IMR-90 (cell line): ENCODE data around the gene FLII. TPM values are rescaled to one million over a fixed set of nuclear protein-coding genes. Genes with fewer than 3 reads are reported as not detected.

ENCODE experiments used
- ATAC-seq: fragments of 200-7000 bp; cut with Tn5 transposase; 2 replicates; pipeline ENCODE4 v1.9.1; 2020; ENCODE audit warnings: low read depth, mild to moderate bottlenecking, moderate library complexity
- BruUV-seq: library from RNA; stranded (reverse); fragments of 400-500 nt; replicated peaks from 2 replicates; lab custom pipeline; 2021; lab: Mats Ljungman, UMichigan
- CTCF ChIA-PET: fragments of 300-600 bp; formaldehyde crosslinking; extraction: SDS; loops from one replicate; lab custom pipeline; 2021; ENCODE audit warnings: antibody characterized with exemption; lab: Yijun Ruan, JAX
- POLR2A ChIA-PET: fragments of 300-600 bp; sonication (Branson Sonifier 250); formaldehyde crosslinking; loops from one replicate; lab custom pipeline; 2022; ENCODE audit warnings: antibody characterized with exemption; ENCODE audit not compliant: unreplicated experiment; lab: Charles Lee
- DNase-seq: peaks from one replicate; pipeline ENCODE4 v3.0.0; 2013
- H2AFZ ChIP-seq: replicated peaks from 2 replicates; pipeline ENCODE3; 2013; ENCODE audit warnings: low read length, mild to moderate bottlenecking; ENCODE audit not compliant: poor library complexity
- H2AK5ac ChIP-seq: 2 replicates; pipeline ENCODE4 v1.6.1; 2013; ENCODE audit warnings: low read depth, low read length, inconsistent platforms
- H2AK9ac ChIP-seq: replicated peaks from 2 replicates; pipeline ENCODE3; 2013; ENCODE audit warnings: mild to moderate bottlenecking, low read depth, low read length, moderate library complexity; ENCODE audit not compliant: poor library complexity
- H2BK120ac ChIP-seq: 2 replicates; pipeline ENCODE4 v1.6.1; 2013; ENCODE audit warnings: low read depth, low read length, inconsistent platforms
- H2BK15ac ChIP-seq: 3 replicates; pipeline ENCODE4 v1.6.1; 2013; ENCODE audit warnings: low read depth, low read length, inconsistent platforms
- H2BK20ac ChIP-seq: 2 replicates; pipeline ENCODE4 v1.6.1; 2013; ENCODE audit warnings: low read depth, mild to moderate bottlenecking, inconsistent platforms, low read length, moderate library complexity
- H2BK5ac ChIP-seq: 2 replicates; pipeline ENCODE4 v1.6.1; 2013; ENCODE audit warnings: mild to moderate bottlenecking, low read depth, low read length, inconsistent platforms; ENCODE audit not compliant: poor library complexity, severe bottlenecking
- H3K14ac ChIP-seq: replicated peaks from 2 replicates; pipeline ENCODE4 v1.6.1; 2013; ENCODE audit warnings: low read depth, low read length, inconsistent platforms
- H3K18ac ChIP-seq: 2 replicates; pipeline ENCODE4 v1.6.1; 2013; ENCODE audit warnings: low read depth, low read length, control low read depth
- H3K23ac ChIP-seq: 2 replicates; pipeline ENCODE4 v1.6.1; 2013; ENCODE audit warnings: low read depth, low read length, inconsistent platforms
- H3K27ac ChIP-seq: 2 replicates; pipeline ENCODE4 v1.5.1; 2013; ENCODE audit warnings: mild to moderate bottlenecking, control low read depth, low read length; ENCODE audit not compliant: insufficient read depth
- H3K27me3 ChIP-seq: 2 replicates; pipeline ENCODE4 v1.6.1; 2013; ENCODE audit warnings: low read length; ENCODE audit not compliant: control insufficient read depth, insufficient read depth
- H3K36me3 ChIP-seq: 2 replicates; pipeline ENCODE4 v1.6.1; 2013; ENCODE audit warnings: low read length, mixed read lengths; ENCODE audit not compliant: control insufficient read depth, insufficient read depth
- H3K4ac ChIP-seq: 2 replicates; pipeline ENCODE4 v1.6.1; 2013; ENCODE audit warnings: low read depth, low read length, inconsistent platforms
- H3K4me1 ChIP-seq: 2 replicates; pipeline ENCODE4 v1.6.1; 2013; ENCODE audit warnings: low read length, mixed read lengths; ENCODE audit not compliant: control insufficient read depth, insufficient read depth
- H3K4me2 ChIP-seq: 2 replicates; pipeline ENCODE4 v1.6.1; 2013; ENCODE audit warnings: low read depth, mild to moderate bottlenecking, control low read depth, low read length, moderate library complexity
- H3K4me3 ChIP-seq: 2 replicates; pipeline ENCODE4 v1.5.1; 2013; ENCODE audit warnings: low read depth, mild to moderate bottlenecking, control low read depth, low read length, moderate library complexity; ENCODE audit not compliant: insufficient read depth
- H3K56ac ChIP-seq: 2 replicates; pipeline ENCODE4 v1.6.1; 2013; ENCODE audit warnings: low read length, inconsistent platforms; ENCODE audit not compliant: insufficient read depth; ENCODE audit errors: extremely low read depth
- H3K79me1 ChIP-seq, 2 experiments: 2 replicates each; pipeline ENCODE4 v1.6.1; 2013; ENCODE audit warnings: low read length in 2 of 2, inconsistent platforms in 1 of 2, low read depth in 1 of 2
- H3K9ac ChIP-seq: 2 replicates; pipeline ENCODE4 v1.6.1; 2013; ENCODE audit warnings: low read depth, low read length, control low read depth
- H3K9me1 ChIP-seq: 2 replicates; pipeline ENCODE4 v1.6.1; 2013; ENCODE audit warnings: low read length, inconsistent platforms; ENCODE audit not compliant: insufficient read depth
- H3K9me3 ChIP-seq: 2 replicates; pipeline ENCODE4 v1.6.1; 2013; ENCODE audit warnings: low read length; ENCODE audit not compliant: control insufficient read depth, insufficient read depth
- H4K20me1 ChIP-seq: 2 replicates; pipeline ENCODE4 v1.6.1; 2013; ENCODE audit warnings: low read length, inconsistent platforms; ENCODE audit not compliant: insufficient read depth
- H4K5ac ChIP-seq: 2 replicates; pipeline ENCODE4 v1.6.1; 2013; ENCODE audit warnings: mild to moderate bottlenecking, low read depth, low read length, control low read depth
- H4K8ac ChIP-seq, 2 experiments: 2 replicates each; pipeline ENCODE4 v1.6.1; 2013; ENCODE audit warnings: low read depth in 2 of 2, low read length in 2 of 2, control low read depth in 1 of 2, inconsistent platforms in 1 of 2
- H4K91ac ChIP-seq: 2 replicates; pipeline ENCODE4 v1.6.1; 2013; ENCODE audit warnings: low read depth, low read length, inconsistent platforms; ENCODE audit not compliant: insufficient read depth
- BHLHE40 ChIP-seq: fragments of 150-350 bp; IDR thresholded peaks from 2 replicates; pipeline ENCODE4 v1.6.1; 2016; ENCODE audit warnings: mild to moderate bottlenecking, low read depth, low read length
- CEBPB ChIP-seq: IDR thresholded peaks from 2 replicates; pipeline ENCODE4 v1.6.1; 2012; ENCODE audit warnings: low read depth, low read length, improper control_type of control experiment
- CHD1 ChIP-seq: IDR thresholded peaks from 2 replicates; pipeline ENCODE4 v1.6.1; 2012; ENCODE audit warnings: low read depth, low read length, improper control_type of control experiment
- FOS ChIP-seq: fragments of 150-350 bp; IDR thresholded peaks from 2 replicates; pipeline ENCODE4 v1.6.1; 2016; ENCODE audit warnings: low read depth, low read length
- MAFK ChIP-seq: IDR thresholded peaks from 2 replicates; pipeline ENCODE4 v1.6.1; 2012; ENCODE audit warnings: low read depth, low read length, improper control_type of control experiment
- MAZ ChIP-seq: IDR thresholded peaks from 2 replicates; pipeline ENCODE4 v1.6.1; 2012; ENCODE audit warnings: low read depth, mild to moderate bottlenecking, low read length, improper control_type of control experiment, moderate library complexity, borderline replicate concordance
- MXI1 ChIP-seq: IDR thresholded peaks from 2 replicates; pipeline ENCODE4 v1.6.1; 2012; ENCODE audit warnings: low read depth, mild to moderate bottlenecking, low read length, moderate library complexity, borderline replicate concordance
- NFE2L2 ChIP-seq: fragments of 150-350 bp; IDR thresholded peaks from 2 replicates; pipeline ENCODE4 v1.6.1; 2016; ENCODE audit warnings: low read depth, mild to moderate bottlenecking, low read length
- POLR2A ChIP-seq: IDR thresholded peaks from 2 replicates; pipeline ENCODE4 v1.6.1; 2012; ENCODE audit warnings: mild to moderate bottlenecking, low read depth, low read length
- RCOR1 ChIP-seq: IDR thresholded peaks from 2 replicates; pipeline ENCODE4 v1.6.1; 2012; ENCODE audit warnings: mild to moderate bottlenecking, low read length, improper control_type of control experiment; ENCODE audit not compliant: insufficient replicate concordance
- RFX5 ChIP-seq: IDR thresholded peaks from 2 replicates; pipeline ENCODE4 v1.8.0; 2012; ENCODE audit warnings: low read depth, mild to moderate bottlenecking, low read length, moderate library complexity
- SMC3 ChIP-seq: fragments of 150-350 bp; IDR thresholded peaks from 2 replicates; pipeline ENCODE4 v1.6.1; 2016; ENCODE audit warnings: low read depth, mild to moderate bottlenecking, antibody characterized with exemption, low read length, moderate library complexity
- WGBS, 2 experiments: methylation state at CpG; one replicate each; pipeline versions ENCODE4 v1.1.5 to v1.1.7; 2013; ENCODE audit warnings: missing lambda C conversion rate in 2 of 2; ENCODE audit not compliant: insufficient read length in 1 of 2; ENCODE audit errors: extremely low coverage in 2 of 2; 5-methylcytosine and 5-hydroxymethylcytosine counted together
- dilution Hi-C: fragments of 300-500 bp; cut with HindIII; formaldehyde crosslinking; loops from one replicate; pipeline ENCODE4 v1.14.3; 2018; ENCODE audit warnings: low sequenced_read_pairs; ENCODE audit not compliant: unreplicated experiment
- in situ Hi-C: fragments of 300-500 bp; cut with MboI; formaldehyde crosslinking; loops from 3 replicates; pipeline ENCODE4 v1.14.3; 2019; ENCODE audit warnings: low sequenced_read_pairs, inconsistent platforms, mixed read lengths
- intact Hi-C: fragments of 100-400 bp; cut with micrococcal nuclease; formaldehyde crosslinking; loops from 2 replicates; pipeline ENCODE4 v1.10.0; 2022
- polyA plus RNA-seq, 3 experiments: library from polyadenylated mRNA; depleted of rRNA; stranded (reverse); fragments of >200 nt; gene quantifications; 2 replicates each; pipeline ENCODE4 v1.2.3, GENCODE V29; 2012; ENCODE audit warnings: low replicate concordance in 1 of 3
- total RNA-seq: library from RNA; depleted of rRNA; stranded (reverse); fragments of >200 nt; gene quantifications from 2 replicates; pipeline ENCODE4 v1.2.3, GENCODE V29; 2012
- TF ChIP-seq, protein P1 (sequence below): fragments of 150-350 bp; IDR thresholded peaks from 2 replicates; pipeline ENCODE4 v1.6.1; 2016; ENCODE audit warnings: low read depth, mild to moderate bottlenecking, low read length, moderate library complexity, borderline replicate concordance
- TF ChIP-seq, protein P2 (sequence below): fragments of 150-350 bp; IDR thresholded peaks from 2 replicates; pipeline ENCODE4 v1.6.1; 2017; ENCODE audit warnings: mild to moderate bottlenecking, antibody characterized with exemption, low read length, low read depth
- TF ChIP-seq, protein P3 (sequence below): conservative IDR thresholded peaks from 2 replicates; pipeline ENCODE4 v1.5.1; 2012; ENCODE audit warnings: mild to moderate bottlenecking, low read depth, low read length, improper control_type of control experiment

Gene FLII
- total and polyA plus RNA-seq, 2 of the 4 experiments (the other 2 are of a cell fraction), result 263 to 290 TPM

DNA sequence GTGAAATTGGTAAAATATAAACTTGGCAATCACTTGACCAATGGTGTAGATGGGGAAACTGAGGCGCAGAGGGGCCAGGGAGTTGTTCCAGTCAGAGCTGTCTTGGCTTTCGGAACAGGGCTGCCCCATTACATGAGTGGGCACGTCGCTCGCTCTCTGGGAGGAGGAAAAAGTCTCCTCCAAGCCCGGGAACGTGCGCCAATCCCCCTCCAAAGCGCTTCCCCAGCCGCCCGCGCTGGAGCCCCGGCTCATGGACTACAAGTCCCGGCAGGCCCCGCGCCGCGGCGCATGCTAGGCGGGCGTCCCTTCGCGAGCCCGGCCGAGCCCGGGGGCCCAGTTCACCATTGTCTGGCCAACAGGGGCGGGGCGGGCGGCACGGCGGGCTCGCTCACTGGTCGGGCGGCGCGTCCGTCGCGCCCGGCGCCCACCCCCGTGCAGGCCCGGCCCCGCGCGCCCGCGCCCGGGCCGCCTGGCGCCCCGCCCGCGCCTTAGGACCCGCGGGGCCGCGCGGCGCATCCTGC, 33.4 kb downstream of the FLII start, which contains the start of gene LLGL1:
TSS of gene LLGL1 (plus strand) at position 515 of the 521 bp plus-strand sequence. CDS start 48 bp downstream, outside the sequence.
- peak within 1 kb of the TSS; percentile 63; the same call in 1 of the 3 replicates for H2BK15ac ChIP-seq
- CTCF ChIA-PET, result no interaction called here
- H3K18ac ChIP-seq, result peak within 1 kb of the TSS; percentile 66
- H2AFZ ChIP-seq, result peak within 1 kb of the TSS; percentile 96
- peak within 1 kb of the TSS; percentile 74 for H3K56ac ChIP-seq
- peaks cover 16 to 48% of the 10 kb centered on the region in 2 experiments for H3K79me1 ChIP-seq
- peak within 1 kb of the TSS; percentile 82; the same call in 1 of the 2 replicates for H2BK120ac ChIP-seq
- no peaks in the 10 kb centered on the region for H3K9me3 ChIP-seq
- H3K4ac ChIP-seq, result peak within 1 kb of the TSS; percentile 87
- dilution Hi-C loops (no loop called here), intact Hi-C loops (loop anchor here (2.0 kb wide), 1 partner anchor 34 kb away; the partner anchor contains the start of gene FLII), in situ Hi-C loops (no loop called here)
- H4K8ac ChIP-seq, result peak within 1 kb of the TSS; percentile 95 to 98
- peak within 1 kb of the TSS; percentile 52 for H2BK5ac ChIP-seq
- peak within 1 kb of the TSS; percentile 98 for H2AK9ac ChIP-seq
- H2BK20ac ChIP-seq, result peak within 1 kb of the TSS; percentile 46; the same call in 1 of the 2 replicates
- 0% methylated on average over 4 of the region's 60 CpGs; no CpG with 5 or more reads in 1 of the 2 experiments for WGBS, 2 experiments
- peaks cover 36% of the 10 kb centered on the region for H4K20me1 ChIP-seq
- peak within 1 kb of the TSS; percentile 77 for H4K91ac ChIP-seq
- peak within 1 kb of the TSS; percentile 90 for H3K14ac ChIP-seq
- POLR2A ChIA-PET, result no interaction called here
- H3K4me1 ChIP-seq, result peaks cover 23% of the 10 kb centered on the region
- H3K4me2 ChIP-seq, result peak within 1 kb of the TSS; percentile 95
- H3K4me3 ChIP-seq, result peak within 1 kb of the TSS; percentile 75
- H3K27me3 ChIP-seq, result no peaks in the 10 kb centered on the region
- peak within 1 kb of the TSS; percentile 71 for H3K27ac ChIP-seq
- peak within 1 kb of the TSS; percentile 92 for H4K5ac ChIP-seq
- H3K9me1 ChIP-seq, result peaks cover 25% of the 10 kb centered on the region
- H3K23ac ChIP-seq, result peak within 1 kb of the TSS; percentile 82
- H3K36me3 ChIP-seq, result no peaks in the 10 kb centered on the region
- DNase-seq (peak; percentile 93), ATAC-seq (peak; percentile 95)
- peak within 1 kb of the TSS; percentile 80 for H2AK5ac ChIP-seq
- no TSS peak for BruUV-seq
- H3K9ac ChIP-seq, result peak within 1 kb of the TSS; percentile 86
- no peak for TF ChIP-seq POLR2A
- no peak for TF ChIP-seq CEBPB
- TF ChIP-seq NFE2L2, result no peak
- TF ChIP-seq CHD1, result no peak
- TF ChIP-seq SMC3, result no peak
- no peak for TF ChIP-seq RCOR1
- 0 out of 2 replicates have a peak, but pooled peaks have one; percentile 68 for TF ChIP-seq MAZ
- TF ChIP-seq, protein P1, sequence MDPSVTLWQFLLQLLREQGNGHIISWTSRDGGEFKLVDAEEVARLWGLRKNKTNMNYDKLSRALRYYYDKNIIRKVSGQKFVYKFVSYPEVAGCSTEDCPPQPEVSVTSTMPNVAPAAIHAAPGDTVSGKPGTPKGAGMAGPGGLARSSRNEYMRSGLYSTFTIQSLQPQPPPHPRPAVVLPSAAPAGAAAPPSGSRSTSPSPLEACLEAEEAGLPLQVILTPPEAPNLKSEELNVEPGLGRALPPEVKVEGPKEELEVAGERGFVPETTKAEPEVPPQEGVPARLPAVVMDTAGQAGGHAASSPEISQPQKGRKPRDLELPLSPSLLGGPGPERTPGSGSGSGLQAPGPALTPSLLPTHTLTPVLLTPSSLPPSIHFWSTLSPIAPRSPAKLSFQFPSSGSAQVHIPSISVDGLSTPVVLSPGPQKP, result no peak
- 0 out of 2 replicates have a peak, but pooled peaks have one; percentile 46 for TF ChIP-seq MXI1
- no peak for TF ChIP-seq MAFK
- TF ChIP-seq, protein P2, sequence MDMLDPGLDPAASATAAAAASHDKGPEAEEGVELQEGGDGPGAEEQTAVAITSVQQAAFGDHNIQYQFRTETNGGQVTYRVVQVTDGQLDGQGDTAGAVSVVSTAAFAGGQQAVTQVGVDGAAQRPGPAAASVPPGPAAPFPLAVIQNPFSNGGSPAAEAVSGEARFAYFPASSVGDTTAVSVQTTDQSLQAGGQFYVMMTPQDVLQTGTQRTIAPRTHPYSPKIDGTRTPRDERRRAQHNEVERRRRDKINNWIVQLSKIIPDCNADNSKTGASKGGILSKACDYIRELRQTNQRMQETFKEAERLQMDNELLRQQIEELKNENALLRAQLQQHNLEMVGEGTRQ, result no peak
- no peak for TF ChIP-seq BHLHE40
- TF ChIP-seq, protein P3, sequence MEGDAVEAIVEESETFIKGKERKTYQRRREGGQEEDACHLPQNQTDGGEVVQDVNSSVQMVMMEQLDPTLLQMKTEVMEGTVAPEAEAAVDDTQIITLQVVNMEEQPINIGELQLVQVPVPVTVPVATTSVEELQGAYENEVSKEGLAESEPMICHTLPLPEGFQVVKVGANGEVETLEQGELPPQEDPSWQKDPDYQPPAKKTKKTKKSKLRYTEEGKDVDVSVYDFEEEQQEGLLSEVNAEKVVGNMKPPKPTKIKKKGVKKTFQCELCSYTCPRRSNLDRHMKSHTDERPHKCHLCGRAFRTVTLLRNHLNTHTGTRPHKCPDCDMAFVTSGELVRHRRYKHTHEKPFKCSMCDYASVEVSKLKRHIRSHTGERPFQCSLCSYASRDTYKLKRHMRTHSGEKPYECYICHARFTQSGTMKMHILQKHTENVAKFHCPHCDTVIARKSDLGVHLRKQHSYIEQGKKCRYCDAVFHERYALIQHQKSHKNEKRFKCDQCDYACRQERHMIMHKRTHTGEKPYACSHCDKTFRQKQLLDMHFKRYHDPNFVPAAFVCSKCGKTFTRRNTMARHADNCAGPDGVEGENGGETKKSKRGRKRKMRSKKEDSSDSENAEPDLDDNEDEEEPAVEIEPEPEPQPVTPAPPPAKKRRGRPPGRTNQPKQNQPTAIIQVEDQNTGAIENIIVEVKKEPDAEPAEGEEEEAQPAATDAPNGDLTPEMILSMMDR, result no peak
- no peak for TF ChIP-seq FOS
- no peak for TF ChIP-seq RFX5
